Measurements from ENCODE around the gene GREB1.

DNA sequence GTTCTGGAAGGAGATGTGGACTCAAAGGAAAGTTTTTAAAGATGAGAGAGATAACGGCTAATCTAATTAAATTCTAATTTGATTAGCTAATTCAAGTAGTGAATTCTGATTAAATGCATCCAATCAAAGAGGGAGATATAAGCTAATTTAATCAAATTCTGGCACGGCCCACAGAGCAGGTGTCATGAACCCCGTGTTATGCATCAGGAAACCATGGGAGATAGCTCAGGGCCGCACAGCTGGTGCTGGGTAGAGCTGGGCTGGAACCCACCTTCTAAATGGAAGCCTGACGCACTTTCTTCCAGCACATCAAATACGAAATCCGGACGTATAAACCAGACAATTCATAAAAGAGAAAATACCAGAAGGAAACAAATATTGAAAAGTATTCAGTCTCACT, 57.2 kb downstream of the GREB1 start:
- TF ChIP-seq, protein P1, sequence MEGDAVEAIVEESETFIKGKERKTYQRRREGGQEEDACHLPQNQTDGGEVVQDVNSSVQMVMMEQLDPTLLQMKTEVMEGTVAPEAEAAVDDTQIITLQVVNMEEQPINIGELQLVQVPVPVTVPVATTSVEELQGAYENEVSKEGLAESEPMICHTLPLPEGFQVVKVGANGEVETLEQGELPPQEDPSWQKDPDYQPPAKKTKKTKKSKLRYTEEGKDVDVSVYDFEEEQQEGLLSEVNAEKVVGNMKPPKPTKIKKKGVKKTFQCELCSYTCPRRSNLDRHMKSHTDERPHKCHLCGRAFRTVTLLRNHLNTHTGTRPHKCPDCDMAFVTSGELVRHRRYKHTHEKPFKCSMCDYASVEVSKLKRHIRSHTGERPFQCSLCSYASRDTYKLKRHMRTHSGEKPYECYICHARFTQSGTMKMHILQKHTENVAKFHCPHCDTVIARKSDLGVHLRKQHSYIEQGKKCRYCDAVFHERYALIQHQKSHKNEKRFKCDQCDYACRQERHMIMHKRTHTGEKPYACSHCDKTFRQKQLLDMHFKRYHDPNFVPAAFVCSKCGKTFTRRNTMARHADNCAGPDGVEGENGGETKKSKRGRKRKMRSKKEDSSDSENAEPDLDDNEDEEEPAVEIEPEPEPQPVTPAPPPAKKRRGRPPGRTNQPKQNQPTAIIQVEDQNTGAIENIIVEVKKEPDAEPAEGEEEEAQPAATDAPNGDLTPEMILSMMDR (IDR thresholded peaks at IDR 0.05) = no peak
- no peak for TF ChIP-seq POLR2AphosphoS5 (IDR thresholded peaks at IDR 0.05)

Data from gastroesophageal sphincter (tissue), 3 donors.